Right atrium auricular region (tissue), 2 donors: Measurements from ENCODE around the gene BCL11A. TPM values are rescaled to one million over a fixed set of nuclear protein-coding genes. Genes with fewer than 3 reads are reported as not detected.

ENCODE experiments used
- DNase-seq: peaks from one replicate; pipeline ENCODE4 v3.0.0-alpha.2; 2019; ENCODE audit warnings: low spot score
- H3K27ac ChIP-seq, 2 donors: fragments of 200-600 bp; sonication (generic); 1 replicate in 1 of 2; 2 replicates in 1 of 2; pipeline ENCODE4 v1.5.1; 2016 to 2019
- H3K27me3 ChIP-seq, 2 donors: fragments of 200-600 bp; sonication (generic); one replicate each; pipeline versions ENCODE4 v1.5.1 to v1.6.0; 2017 to 2019
- H3K36me3 ChIP-seq: fragments of 200-600 bp; sonication (generic); one replicate; pipeline ENCODE4 v1.5.1; 2016
- H3K4me1 ChIP-seq, 2 donors: fragments of 200-600 bp; sonication (generic); one replicate each; pipeline versions ENCODE4 v1.5.1 to v1.6.0; 2017 to 2019
- H3K4me3 ChIP-seq, 2 donors: fragments of 200-600 bp; sonication (generic); 1 replicate in 1 of 2; 2 replicates in 1 of 2; pipeline ENCODE4 v1.5.1; 2017 to 2019; ENCODE audit warnings: mild to moderate bottlenecking in 1 of 2, moderate library complexity in 1 of 2
- H3K9me3 ChIP-seq, 2 donors: fragments of 200-600 bp; sonication (generic); one replicate each; pipeline ENCODE4 v1.5.1; 2019
- CTCF ChIP-seq, 2 donors: fragments of 200-600 bp; sonication (generic); IDR thresholded peaks; one replicate each; pipeline ENCODE4 v1.5.1; 2019; ENCODE audit warnings: antibody characterized with exemption in 2 of 2
- total RNA-seq, 2 donors: library from RNA; depleted of rRNA; stranded (reverse); fragments of >200 nt; gene quantifications; one replicate each; pipeline ENCODE4 v1.1.0, GENCODE V29; 2016

BCL11A gene
- total RNA-seq, 2 donors from 2014 or later, result 2.2 to 3.3 TPM

- Histone ChIP-seq H3K27me3 (no peaks in the 10 kb centered on the region), H3K4me3 (no peak overlapping the region), H3K4me1 (peaks cover 0 to 5% of the 10 kb centered on the region in 2 donors), H3K27ac (no peak overlapping the region), H3K36me3 (no peaks in the 10 kb centered on the region), H3K9me3 (no peaks in the 10 kb centered on the region)
- DNase-seq, result no peak
- no peak for TF ChIP-seq CTCF (IDR thresholded peaks at IDR 0.05)
Observed at GRCh38 chr2:60500861-60501260, 52.6 kb downstream of the BCL11A start.

- H3K36me3 ChIP-seq, result no peaks in the 10 kb centered on the region
- no peak overlapping the region for H3K27ac ChIP-seq
- no peaks in the 10 kb centered on the region for H3K9me3 ChIP-seq
- H3K4me1 ChIP-seq, result no peaks in the 10 kb centered on the region
- TF ChIP-seq CTCF (IDR thresholded peaks at IDR 0.05), result no peak
- no peak overlapping the region for H3K4me3 ChIP-seq
- H3K27me3 ChIP-seq, result no peaks in the 10 kb centered on the region
- DNase-seq, result no peak
Observed at GRCh38 chr2:60499651-60500265, 53.7 kb downstream of the BCL11A start.

- TF ChIP-seq CTCF (IDR thresholded peaks at IDR 0.05), result no peak
- Histone ChIP-seq H3K27ac (no peak overlapping the region), H3K4me3 (no peak overlapping the region), H3K36me3 (no peaks in the 10 kb centered on the region), H3K4me1 (no peaks in the 10 kb centered on the region), H3K27me3 (no peaks in the 10 kb centered on the region), H3K9me3 (no peaks in the 10 kb centered on the region)
- no peak for DNase-seq
Observed at GRCh38 chr2:60498816-60499429, 54.5 kb downstream of the BCL11A start.

- Histone ChIP-seq H3K36me3 (no peaks in the 10 kb centered on the region), H3K27ac (no peak overlapping the region), H3K9me3 (no peaks in the 10 kb centered on the region), H3K4me1 (no peaks in the 10 kb centered on the region), H3K27me3 (no peaks in the 10 kb centered on the region), H3K4me3 (no peak overlapping the region)
- DNase-seq, result no peak
- no peak for TF ChIP-seq CTCF (IDR thresholded peaks at IDR 0.05)
Observed at GRCh38 chr2:60498127-60498815, 55.2 kb downstream of the BCL11A start.

- H3K27me3 ChIP-seq, result no peaks in the 10 kb centered on the region
- H3K9me3 ChIP-seq, result no peaks in the 10 kb centered on the region
- TF ChIP-seq CTCF (IDR thresholded peaks at IDR 0.05), result no peak
- H3K36me3 ChIP-seq, result no peaks in the 10 kb centered on the region
- no peak overlapping the region for H3K27ac ChIP-seq
- H3K4me1 ChIP-seq, result no peaks in the 10 kb centered on the region
- no peak overlapping the region for H3K4me3 ChIP-seq
- DNase-seq, result no peak
Observed at GRCh38 chr2:60497500-60497899, 56.0 kb downstream of the BCL11A start.
